ENCODE data around the gene SLC23A2.

DNA sequence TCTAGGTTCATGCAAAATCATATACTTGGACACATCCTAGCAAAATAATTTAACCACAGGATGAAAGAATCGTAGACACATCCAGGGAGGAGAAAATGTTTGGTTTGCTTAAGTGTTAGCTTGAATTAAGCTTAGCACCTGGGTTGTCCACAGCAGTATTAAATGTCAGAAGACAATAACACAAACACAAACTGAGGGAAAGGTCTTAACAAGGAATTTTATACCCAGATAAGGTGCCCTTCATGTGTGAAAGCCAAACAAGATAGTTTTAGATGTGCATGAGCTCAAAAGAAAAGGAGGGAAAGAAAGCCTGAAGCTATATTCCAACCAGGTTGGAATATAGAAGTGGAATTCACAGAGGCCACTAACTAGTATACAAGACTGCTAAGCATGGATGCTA lies 49.1 kb downstream of the SLC23A2 start:
- TF ChIP-seq POLR2A (IDR thresholded peaks at IDR 0.05; ENCODE audit: low read depth, low read length) = no peak
- TF ChIP-seq TAF1 (IDR thresholded peaks at IDR 0.05; ENCODE audit: borderline replicate concordance, low read depth, low read length) = no peak
- TF ChIP-seq POLR2AphosphoS5 (IDR thresholded peaks at IDR 0.05; ENCODE audit: low read depth, low read length) = no peak

All from GM12892 (cell line).